Activated CD4-positive, alpha-beta T cell treated with anti-CD3 and anti-CD28 coated beads, Interleukin-2, amount 50 U/mL, for 48 hours (primary cell): ENCODE results near the gene GHRL.
"Not testable (repeated sequence)": the region's sequence is repeated elsewhere in the genome, so short reads cannot be mapped to it uniquely, and the experiment has no call there.

Source experiments
- DNase-seq, 2 experiments: peaks; one replicate each; pipeline ENCODE4 v3.0.0-alpha.2; 2020

Gene GHRL

GRCh38 chr3:10272476-10272875 lies 20.3 kb downstream of the GHRL start:
- DNase-seq: not testable (repeated sequence)

- DNase-seq: no peak
These were observed 23.3 kb downstream of the GHRL start for GRCh38 chr3:10269443-10269842.

DNA sequence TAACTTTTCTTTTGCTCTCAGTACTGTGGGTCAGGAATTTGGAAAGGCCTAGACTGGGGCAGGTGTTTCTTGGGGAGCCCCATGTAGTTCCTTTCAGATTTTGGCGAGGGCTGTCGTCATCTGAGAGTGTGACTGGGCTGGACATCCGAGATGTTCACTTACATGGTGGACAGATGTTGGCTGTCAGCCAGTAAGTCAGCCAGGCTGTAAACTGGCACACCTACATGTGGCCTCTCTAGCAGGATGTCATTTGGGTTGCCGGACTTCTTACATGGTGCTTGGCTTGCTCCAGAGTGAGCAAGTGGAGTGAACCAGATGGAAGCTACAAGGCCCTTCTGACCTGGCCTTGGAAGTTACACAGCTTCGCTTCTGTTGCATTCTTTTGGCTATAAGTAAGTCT lies 23.8 kb downstream of the GHRL start:
- no peak for DNase-seq

DNA sequence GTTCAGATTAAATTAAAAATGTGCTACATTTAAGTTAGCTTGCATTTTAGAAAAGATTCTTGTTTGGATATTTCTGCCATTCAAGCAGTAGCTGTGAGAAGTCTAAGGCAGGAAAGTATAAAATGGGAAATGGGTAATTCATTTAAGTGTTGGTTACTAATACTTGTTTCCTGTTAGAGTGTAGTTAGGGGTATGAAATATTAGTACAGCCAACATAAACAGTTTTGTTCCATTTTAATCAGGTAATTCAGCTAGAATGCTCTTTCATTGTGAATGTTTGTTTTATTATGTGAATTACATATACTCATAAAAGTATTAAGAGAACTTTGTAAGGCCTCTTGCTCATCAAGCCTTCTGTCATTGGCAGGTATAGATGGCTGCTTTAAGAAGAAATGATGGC lies 24.6 kb downstream of the GHRL start:
- no peak for DNase-seq

DNA sequence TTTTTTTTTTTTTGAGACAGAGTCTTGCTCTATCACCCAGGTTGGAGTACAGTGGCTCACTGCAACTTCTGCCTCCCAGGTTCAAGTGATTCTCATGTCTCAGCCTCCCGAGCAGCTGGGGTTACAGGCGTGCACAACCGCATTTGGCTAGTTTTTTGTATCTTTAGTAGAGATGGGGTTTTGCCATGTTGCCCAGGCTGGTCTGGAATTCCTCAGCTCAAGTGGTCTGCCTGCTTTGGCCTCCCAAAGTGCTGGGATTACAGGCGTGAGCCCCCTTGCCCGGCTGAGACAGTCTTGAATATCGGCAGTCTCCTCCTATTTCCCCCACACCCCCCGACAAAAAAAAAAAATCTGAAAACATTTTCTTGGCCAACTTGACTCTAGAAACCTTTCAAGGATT lies 25.8 kb downstream of the GHRL start:
- DNase-seq: not testable (repeated sequence)

GRCh38 chr3:10265833-10266232 lies 26.9 kb downstream of the GHRL start:
- no peak for DNase-seq

GRCh38 chr3:10263646-10264363 lies 28.9 kb downstream of the GHRL start:
- peak; percentile 75 to 79 for DNase-seq

DNA sequence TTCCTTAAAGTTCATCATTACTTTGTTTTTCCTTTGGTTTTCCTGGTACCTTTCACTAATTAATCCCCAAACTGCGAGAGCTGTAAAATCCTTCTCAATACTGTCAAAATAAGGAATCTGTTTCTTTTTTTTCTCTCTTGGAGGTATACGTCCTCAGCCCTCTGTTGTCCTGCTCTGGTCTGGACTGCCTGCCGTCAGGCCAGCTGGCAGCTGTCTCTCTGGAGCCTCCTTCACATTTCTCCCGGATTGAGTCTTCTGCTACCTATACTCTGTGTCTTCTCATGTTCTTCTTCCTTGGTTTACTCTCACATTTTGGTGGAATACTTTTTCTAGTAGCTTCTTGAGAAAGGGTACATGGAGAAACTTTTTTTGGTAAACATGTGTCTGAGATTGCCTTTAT lies 30.7 kb downstream of the GHRL start:
- DNase-seq: no peak

DNA sequence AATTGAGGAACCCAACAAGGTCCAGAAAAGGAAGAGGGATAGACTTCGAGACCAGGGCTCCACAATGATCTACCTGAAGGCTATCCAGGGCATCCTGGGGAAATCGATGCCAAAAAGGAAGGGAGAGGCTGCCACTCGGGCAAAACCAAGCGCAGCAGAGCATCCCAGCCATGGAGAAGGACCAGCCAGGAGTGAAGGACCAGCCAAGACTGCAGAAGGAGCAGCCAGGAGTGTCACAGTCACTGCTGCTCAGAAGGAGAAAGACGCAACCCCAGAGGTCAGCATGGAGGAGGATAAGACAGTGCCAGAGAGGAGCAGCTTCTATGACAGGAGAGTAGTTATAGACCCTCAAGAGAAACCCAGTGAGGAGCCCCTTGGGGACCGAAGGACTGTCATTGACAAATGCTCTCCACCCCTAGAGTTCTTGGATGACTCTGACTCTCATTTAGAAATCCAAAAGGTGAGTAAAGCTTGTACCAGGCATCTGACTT lies 32.5 kb downstream of the GHRL start:
- no peak for DNase-seq

GRCh38 chr3:10259798-10260197 lies 32.9 kb downstream of the GHRL start:
- DNase-seq: no peak

GRCh38 chr3:10259036-10259435 lies 33.7 kb downstream of the GHRL start:
- no peak for DNase-seq

- no peak for DNase-seq
These were observed 36.9 kb downstream of the GHRL start for GRCh38 chr3:10255835-10256234.

GRCh38 chr3:10253731-10254130 lies 39.0 kb downstream of the GHRL start:
- no peak for DNase-seq

DNA sequence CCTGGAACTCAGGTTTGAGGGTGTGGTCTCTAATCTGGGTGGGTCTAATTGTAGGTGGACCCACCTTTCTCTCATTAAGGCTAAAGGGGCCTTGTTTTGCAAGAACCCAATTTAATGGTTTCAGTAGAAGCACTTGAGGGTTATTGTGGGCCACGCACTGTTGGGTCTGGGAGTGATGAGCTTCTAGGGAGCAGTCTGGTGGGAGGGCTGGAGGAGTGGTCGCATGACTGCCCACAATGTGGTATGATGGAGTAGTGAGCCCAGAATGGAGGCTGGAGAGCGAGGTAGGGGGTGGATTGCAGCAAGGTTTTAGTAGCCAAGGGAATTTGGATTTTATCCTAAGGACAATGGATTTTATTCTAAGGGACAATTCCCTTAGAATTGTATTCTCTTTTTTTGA lies 41.7 kb downstream of the GHRL start:
- DNase-seq: no peak

GRCh38 chr3:10249833-10250232 lies 42.9 kb downstream of the GHRL start:
- no peak for DNase-seq

DNA sequence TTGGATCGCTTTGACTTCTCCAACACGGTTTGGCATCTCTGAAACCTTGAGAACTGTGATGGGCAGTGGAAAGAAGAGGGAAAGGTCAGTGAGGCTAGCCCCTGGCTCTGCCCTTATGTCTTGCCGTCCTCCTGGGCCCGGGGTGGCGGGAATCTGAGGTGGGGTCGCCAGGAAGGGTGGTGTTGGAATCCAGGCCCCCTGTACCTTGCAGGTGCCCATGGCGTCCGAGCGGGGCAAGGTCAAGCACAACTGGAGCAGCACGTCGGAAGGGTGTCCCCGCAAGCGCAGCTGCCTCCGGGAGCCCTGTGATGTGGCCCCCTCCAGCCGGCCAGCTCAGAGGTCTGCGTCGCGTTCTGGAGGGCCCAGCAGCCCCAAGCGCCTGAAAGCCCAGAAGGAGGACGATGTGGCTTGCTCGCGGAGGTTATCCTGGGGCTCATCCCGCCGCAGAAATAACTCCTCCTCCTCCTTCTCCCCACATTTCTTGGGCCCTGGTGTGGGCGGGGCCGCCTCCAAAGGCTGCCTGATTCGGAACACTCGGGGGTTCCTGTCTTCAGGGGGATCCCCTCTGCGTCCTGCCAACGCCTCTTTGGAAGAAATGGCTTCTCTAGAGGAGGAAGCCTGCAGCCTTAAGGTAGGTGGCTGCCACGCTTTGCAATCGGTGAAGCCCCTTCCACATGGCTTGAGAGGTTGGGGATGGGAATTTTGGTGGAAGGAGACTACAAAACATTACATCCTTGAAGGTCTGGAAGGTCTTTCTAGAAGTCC lies 43.6 kb downstream of the GHRL start:
- peak; percentile 80 to 84 for DNase-seq

DNA sequence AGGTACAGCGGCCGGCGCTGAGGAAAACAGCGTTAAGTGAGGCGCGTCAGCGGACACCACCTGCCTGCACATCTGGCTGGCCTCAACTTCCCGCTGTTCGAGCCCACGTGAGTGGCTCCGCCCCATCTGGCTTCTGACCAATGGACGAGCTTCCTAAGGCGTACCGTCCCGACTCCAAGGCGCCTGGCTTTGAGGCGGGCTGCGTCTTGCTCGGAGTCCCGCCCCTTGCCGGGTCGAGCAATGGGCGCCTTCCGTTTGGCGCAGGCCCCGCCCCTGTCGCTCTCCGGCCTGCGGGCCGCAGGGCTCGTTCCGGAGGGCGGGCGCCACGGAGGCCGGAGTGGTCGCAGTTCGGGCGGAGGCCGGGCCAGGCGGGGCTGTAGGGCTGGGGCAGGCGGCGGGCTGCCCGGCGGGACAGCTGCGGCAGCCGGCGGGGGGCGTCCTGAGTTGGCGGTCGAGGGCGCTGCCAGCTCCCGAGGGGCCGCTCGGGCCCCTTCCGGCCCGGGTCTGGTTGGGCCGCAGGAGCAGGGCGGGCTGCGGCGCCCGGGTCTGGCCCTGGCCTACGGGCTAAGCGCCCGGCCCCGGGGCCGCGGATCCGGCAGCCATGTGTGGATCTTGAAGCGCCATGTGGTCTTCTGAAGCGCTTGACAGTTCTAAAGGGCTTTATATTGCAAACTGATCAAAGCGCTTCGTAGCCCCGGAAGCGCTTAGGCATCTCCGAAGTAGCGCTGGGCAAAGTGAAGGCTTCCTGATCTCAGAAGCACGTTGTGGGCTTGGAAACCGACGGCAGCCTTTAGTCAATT lies 44.4 kb downstream of the GHRL start, which contains the start of gene TATDN2:
Gene TATDN2 (plus strand): TSS at position 276 of the 800 bp plus-strand sequence. CDS start 742 bp downstream, outside the sequence.
- DNase-seq: peak; percentile 95 to 97

GRCh38 chr3:10247679-10248183 lies 45.0 kb downstream of the GHRL start:
- DNase-seq: no peak

- DNase-seq: no peak
These were observed 47.5 kb downstream of the GHRL start for GRCh38 chr3:10245081-10245712.

GRCh38 chr3:10244009-10244408 lies 48.7 kb downstream of the GHRL start:
- DNase-seq: no peak

DNA sequence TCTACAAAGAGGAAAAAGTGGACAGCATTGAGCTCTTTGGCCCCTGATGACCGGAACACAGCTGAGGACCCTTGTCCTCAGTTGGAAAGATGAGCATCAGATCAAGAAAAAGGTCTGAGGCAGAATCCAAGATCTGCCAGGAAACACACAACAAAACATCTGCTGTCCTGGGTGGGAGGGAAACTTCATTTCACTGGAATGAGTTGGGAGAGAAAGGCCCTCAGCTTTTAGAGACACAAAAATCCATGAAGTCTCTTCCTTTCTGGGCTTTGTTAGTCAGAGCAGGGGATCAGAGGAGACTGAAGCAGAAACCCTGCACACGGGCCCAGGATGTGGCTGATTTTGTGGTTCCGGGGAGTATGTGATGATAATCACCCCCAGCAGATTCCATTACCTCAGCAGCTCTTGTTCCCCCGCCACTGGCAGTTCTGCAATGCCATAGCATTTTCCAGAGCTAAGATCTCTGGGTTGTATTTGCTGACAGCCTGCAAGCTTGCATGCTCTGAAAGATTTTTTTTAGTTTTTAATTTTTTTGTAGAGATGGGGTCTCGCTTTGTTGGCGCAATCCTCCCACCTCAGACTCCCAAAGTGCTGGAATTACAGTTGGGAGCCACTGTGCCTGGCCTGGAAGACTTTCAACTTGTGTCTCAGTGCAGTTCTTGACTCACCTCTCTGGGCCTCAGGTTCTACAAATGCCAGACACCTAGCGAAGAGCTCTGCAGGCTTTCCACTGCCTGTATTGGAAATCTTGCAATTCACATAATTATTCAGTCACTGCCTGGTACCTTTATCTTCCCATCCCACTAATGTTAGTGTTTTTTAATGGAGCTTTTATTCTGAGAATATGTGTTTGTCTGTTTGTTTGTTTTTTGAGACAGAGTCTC lies 50.3 kb downstream of the GHRL start:
- peak; percentile 75 to 83 for DNase-seq

DNA sequence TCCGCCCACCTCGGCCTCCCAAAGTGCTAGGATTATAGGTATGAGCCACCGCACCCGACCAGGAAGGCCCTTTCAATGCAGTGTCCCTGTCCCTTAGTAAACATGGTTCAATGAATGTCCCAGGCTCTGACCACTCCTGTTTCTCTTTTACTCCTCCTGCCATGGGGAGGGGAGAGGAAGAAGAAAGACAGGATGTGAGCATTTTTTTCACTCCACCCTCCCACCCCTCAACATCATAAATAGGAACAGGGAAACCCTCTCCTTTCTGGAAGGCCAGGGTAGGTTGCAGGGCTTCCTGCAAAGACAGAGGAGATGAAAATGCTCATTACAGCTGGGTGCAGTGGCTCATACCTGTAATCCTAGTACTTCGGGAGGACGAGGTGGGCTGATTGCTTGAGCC lies 51.9 kb downstream of the GHRL start:
- DNase-seq: no peak
